HG02678 (cell line): ENCODE data around the gene TBC1D4.
A peak's percentile ranks its signal among the peaks of the same experiment; 100 is the strongest.
"Not testable (repeated sequence)": the region's sequence is repeated elsewhere in the genome, so short reads cannot be mapped to it uniquely, and the experiment has no call there.

Experiments
- ATAC-seq: cut with Tn5 transposase; IDR thresholded peaks from one replicate; pipeline ENCODE4 v1.9.1; 2021; ENCODE audit warnings: mild to moderate bottlenecking, moderate library complexity; ENCODE audit not compliant: unreplicated experiment

Gene TBC1D4

DNA sequence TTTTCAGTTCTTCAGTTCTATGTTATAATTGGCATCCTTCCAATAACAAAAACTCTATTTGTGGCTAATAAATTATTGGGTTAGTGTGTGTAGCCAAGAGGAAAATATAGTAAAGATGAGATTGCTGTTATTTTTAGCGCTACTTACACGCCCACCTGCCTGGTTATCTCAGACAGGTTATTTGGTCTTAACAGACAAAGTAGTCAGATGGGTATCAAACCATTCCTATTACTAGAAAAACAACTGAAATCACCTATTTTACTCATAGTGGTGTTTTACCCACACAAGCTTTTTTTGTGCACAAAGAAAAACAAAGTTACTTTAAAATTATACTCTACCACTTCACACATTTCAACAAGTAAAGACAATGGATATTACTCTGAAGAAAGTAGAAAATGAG, 151.2 kb downstream of the TBC1D4 start:
- ATAC-seq, result no peak

DNA sequence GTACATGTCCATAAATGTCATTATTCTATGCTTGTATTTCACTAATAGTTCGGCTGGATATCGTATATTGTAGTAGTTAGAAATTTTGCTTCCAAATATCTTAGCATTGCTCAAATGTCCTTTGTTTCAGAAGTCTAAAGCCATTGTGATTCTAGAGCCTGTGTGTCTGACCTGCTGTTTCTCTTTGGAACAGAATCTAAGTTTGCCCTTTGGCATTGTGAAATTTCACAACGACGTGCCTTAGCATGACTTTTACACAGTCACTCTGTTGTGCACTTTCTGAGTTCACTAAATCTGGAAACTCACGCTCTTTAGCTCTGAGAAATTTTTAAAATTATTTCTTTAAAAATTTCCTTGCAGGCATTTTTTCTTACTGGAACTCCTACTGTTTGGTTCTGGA, 152.2 kb downstream of the TBC1D4 start:
- ATAC-seq, result no peak

DNA sequence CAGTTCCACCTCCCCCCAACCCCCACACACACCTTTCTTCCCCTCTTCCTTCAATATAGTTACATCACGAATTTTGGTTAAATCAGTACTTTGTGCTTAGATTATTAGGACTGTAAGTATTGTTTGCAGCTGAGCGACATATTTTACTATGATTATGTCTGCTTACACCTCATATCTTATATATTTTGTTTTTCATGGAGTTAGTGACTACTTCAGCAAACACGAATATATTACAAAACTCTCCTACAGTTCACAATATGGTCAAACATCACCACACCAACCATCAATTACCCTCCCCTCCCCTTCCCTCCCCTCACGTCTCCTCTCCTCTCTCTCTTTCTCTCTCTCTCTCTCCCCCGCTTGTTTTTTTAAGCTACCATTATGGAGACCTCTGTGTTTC, 152.9 kb downstream of the TBC1D4 start:
- no peak for ATAC-seq

DNA sequence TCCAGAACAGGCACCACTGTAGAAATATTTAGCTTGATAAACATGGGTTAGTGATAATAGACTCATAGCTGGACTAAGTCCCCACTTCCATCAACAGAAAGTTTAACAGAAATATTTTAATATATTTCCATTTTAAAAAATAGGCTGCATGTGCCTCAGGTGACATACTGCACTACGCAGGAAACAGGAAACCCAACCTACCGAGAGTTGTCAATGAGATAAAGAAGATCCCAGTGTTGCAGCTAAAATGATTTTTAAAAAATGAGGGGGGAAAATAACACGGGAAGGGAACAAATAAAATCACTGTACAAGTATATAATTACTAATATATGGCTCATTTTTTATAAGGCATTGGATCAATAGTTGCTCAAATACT, 154.8 kb downstream of the TBC1D4 start:
- no peak for ATAC-seq

DNA sequence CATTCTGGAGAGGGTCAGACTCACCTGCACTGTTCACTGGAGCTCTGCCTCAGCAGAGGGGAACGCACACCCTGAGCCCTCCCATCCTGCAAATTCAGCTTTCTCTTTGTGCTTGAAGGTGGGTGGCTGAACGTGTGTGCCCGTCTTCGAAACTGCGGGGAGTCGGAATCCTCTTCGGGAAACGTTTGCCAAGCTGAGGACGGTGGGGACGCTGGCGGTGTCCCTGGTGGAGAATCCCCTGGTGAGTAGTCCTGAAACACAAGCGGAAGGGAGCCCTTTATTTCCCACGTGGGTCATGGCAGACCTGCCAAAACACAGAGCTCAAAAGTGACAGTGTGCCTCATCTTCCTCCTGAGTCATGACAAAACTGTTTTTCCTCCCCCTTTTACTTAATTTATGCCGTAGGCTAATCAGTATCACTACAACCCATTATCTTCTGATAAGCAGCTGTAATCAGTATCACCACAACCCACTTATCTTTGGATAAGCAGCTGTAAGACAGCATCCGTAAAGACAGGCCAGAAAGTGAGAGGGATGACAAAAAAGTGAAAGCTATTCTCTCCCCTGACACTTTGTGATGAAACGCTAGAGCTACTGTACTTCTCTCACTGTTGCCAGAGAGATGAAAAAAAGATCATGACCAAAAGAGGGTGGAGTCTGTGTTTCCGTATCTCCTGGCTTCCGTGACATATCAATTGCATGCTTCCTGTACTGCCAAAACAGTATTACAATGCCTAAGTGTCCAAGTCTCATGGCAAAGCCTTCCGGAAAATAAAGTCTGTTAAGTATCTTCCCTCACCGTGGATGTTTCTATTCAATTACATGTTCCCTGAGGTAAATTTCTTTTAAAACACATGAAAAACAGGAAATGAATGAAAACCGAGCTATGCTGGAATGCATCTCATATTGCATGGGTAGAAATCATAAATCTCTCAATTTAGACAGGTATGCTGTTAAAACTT, 155.5 kb downstream of the TBC1D4 start:
- peak; percentile 89 for ATAC-seq

DNA sequence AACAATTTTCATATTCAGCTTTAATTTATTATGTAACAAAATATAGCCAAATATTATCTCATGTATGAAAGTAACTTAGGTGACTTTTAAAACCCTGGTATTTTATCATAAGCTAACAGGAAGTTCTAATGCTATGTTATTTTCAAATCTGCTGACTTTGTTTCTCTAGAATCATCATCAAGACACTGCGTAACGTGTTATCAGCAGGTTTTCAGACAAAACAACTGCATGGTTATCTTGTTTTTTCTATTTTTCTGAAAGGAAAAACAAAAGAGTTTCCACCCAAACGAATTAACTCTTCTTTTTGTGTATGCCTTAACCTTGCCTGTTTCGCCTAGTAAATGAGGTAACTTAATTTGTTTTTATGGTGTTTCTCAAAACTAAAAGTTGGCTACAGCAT, 156.3 kb downstream of the TBC1D4 start:
- ATAC-seq, result no peak

DNA sequence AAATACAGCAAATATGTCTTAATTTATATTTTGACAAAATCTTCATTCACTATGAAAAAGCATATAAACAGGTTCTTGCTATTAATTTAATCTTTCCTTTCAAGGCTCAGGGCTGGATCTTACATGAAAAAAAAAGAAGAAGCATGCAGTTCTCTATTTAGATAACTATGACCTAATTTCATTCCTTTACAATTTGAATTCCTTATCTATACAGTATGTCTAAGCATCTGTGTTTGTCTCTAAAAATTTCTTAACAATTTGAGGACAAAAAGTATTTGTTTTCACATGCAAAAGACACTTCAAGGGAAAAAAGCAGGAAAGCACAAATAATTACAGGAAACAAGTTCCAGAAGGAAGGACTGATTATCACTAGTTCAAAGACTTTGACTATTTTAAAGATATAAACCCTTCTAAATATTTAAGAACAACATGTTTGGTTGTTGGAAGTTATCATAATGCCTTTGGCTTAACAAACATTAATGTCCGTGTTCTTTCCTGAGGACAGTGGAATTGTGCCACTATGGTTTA, 157.5 kb downstream of the TBC1D4 start:
- ATAC-seq, result no peak

DNA sequence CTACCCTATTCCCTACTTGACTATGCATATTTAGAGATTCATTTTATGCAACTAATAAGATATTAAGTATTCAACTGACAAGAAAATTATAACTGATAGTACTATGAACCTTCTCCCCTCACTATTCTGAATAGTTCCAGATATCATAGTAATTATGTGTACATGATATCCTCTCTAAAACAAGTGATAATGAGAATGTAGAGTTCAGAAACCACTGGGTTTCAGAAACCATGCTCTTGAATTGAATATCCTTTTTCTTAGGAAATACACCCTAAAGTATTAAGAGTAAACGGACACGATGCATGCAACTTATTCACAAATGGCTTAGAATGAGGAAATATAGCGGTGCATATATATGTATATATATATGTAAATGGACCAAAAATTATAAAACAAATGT, 160.9 kb downstream of the TBC1D4 start:
- no peak for ATAC-seq

DNA sequence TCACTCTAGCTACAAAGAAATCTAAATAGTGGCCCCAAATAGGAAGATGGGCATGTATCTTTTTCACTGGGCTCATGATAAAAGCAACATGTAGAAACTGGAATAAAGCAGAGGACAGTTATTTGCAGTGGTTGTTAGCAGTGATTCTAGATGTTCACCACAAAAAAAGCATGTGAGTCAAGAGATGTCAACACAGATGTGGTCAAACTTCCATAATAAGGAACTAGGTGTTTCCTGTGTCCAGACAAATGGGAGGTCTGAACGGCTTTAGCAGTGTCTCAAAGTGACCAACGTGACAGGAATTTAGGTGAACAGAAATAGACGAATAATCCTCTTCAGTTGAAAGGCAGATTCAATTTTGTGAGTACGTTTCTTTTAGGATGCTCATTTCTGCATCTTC, 162.7 kb downstream of the TBC1D4 start:
- no peak for ATAC-seq

DNA sequence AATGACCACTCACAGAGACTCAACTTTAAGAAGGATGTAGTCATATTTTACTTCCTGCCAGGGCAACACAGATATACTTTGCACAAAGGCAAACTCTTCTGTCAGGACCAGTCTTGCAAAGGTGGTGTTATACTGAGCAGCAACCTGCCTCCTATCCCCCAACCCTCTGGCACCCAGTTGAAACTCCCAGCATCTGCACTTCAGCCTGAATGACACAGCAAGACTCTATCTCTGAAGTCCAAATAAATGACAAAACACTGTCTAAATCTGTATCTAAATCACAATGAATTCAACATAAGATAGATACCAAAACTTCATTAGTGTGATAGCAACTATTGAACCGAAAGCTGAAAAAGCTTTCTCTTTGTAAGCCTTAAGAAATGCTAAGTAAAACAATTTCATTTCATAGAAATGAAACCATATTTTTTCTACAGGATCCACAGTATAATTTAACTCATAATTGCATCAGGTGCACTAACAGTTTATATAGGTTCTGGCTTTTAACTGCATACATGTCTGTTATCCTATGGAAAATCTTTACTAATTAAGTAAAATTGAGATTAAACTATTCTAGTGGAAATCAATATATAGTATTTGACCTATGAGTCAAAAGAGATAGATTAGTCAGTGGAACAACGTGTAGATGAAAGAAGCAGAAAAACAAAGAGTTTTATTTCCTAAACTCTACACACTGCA, 163.7 kb downstream of the TBC1D4 start:
- no peak for ATAC-seq

DNA sequence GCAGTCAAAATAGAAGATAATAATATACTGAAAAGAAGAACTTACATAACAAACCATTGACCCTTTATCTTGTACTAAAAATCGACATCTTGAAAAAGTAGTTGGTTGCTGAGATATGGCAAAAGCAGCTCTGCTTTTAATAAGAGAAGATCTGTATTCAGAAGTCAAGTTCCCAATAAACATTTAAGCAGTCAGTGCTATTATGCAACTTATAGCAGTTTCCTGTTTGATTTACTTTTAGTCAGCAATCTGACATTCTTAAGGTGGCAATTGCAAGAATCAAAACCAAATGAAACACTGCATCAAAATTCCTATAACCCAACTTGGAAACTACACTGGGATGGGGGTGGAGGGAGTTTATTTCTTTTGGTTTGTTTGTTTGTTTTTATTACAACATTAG, 165.5 kb downstream of the TBC1D4 start:
- ATAC-seq, result no peak

DNA sequence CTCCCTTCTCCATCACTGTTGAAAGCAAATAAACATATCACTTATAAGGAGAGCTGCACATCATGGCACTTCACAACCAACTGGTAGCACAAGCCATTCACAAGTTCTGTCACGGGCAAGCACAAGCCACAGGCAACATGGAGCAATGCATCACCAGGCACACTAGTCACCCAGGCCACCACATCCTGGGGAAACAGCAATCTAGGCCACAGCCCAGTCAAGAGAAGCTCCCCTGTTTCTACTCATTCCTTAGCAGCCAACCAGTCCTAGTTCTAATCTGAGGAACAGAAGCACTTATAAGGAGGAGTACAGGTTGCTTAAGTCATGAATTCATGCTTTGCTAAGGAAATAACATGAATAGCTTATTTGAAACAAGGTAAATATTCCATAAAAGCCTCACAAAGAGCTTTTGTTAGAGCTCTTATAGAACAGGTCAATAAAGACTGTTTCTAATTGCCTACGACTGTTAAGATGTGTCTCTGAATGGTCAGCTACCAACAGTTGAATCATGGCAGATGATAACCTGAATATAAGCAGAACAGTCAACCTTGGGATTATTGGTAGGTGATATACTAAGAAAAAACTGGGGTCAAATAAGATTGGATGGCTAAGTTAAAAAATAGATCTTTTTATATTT, 169.0 kb downstream of the TBC1D4 start:
- peak; percentile 35 for ATAC-seq

DNA sequence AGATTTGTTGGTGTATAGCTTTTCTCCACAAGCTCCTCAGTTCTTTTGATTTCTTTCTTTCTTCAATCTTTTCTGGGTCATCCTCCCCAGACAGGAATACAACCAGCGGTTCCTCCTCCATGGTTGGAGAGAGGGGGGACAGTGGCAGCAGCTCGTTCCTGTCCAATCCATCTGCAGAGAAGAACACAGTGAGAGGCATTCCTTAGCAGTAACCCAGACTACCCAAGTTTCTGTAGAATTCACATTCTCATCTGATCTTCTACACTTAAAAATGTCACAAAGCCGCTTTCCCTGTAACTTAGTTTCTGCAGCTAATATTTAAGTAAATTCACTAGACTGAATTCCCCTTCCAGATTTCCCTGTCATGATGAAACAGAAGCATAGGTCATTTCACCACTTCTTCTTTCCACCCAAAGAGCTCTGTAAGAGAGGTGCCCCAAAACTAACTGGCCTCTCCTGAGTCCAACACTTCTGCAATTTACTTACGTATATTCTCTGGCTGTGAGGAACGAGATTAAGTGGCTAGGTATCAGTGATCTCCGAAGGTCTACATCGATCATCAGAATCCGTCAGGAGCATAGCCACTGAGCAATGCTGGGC, 171.9 kb downstream of the TBC1D4 start:
- peak; percentile 41 for ATAC-seq

DNA sequence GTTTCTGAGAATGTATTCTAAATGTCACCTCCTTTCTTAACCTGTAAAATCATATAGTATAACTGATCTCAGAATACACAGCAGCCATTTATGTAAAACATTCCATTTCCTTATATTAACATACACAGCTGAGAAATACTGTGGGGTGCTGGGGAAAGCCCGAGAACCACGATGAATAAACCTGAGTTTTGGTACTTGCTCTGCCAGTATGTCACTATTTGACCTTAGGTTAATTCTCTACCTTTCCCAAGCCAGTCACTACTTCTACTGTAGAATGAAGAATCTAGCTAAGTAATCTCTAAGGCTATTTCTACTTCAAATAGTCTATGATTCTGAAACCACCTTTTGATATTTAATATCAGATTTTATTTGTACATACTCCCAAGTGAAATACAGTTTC, 173.7 kb downstream of the TBC1D4 start:
- peak; percentile 62 for ATAC-seq

DNA sequence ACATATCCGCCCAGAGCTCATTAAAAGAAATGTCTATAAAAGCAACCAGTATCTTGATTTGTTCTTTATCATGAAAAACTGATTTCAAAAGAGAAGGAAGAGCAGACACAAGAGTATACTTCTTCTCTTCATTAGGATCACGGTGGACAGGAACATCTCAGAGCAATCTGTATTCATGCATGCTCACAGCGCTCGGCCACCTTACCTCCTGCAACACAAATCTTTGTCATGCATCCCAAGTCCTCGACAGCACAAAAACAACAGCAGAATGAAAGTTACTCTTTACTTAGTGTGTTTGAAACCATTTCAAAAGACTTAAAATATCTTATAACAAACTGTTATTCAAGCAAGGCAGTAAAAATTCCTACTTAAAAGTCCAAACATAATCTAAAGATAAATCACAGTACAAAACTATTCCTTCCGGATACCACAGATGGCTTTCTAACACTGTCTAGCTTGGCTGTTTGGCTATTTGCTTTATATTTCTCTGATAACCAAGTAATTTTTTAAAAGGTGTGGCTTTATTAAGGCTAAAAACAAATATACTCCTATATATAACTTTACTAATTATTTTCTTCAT, 174.5 kb downstream of the TBC1D4 start:
- no peak for ATAC-seq

DNA sequence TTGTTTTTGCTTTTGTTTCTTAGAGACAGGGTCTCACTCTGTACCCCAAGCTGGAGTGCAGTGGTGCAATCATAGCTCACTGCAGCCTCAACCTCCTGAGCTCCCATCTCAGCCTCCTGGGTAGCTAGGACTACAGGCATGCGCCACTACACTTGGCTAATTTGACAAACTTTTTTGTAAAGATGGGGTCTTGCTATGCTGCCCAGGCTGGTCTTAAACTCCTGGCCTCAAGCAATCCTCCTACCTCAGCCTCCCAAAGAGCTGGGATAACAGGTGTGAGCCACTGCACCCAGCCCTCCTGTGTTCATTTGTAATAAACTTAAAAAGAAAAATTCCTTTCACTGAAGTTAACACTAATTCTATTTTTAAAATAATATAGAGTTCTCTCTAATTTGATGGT, 175.0 kb downstream of the TBC1D4 start:
- not testable (repeated sequence) for ATAC-seq

DNA sequence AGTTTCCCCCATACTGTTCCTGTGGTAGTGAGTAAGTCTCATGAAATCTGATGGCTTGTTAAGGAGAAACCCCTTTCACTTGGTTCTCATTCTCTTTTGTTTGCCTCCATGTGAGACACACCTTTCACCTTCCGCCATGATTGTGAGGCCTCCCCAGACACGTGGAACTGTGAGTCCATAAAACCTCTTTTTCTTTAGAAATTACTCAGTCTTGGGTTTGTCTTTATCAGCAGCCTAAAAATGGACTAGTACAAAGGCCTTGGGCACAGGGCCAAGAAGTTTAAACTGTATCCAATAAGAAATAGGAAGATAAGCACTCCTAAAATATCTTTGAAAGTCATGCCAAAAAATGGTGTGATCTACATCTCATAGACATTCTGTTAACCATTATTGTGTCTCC, 176.9 kb downstream of the TBC1D4 start:
- no peak for ATAC-seq

DNA sequence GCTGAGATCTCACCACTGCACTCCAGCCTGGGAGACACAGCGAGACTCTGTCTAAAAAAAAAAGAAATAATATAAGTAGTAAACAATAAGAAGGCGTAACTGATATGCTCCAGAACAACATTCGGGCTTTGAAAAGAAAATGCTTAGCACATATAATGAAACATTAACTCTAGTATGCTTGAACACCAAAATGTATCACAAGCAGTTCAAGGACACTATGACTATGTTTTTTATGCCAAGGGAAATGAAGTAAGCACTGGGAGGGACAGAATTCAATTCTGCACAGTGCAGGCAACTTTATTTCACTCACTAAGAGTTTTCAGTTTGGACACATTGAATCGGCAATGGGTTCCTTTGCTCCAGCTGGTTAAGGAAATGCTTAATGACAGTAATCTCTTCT, 178.7 kb downstream of the TBC1D4 start:
- ATAC-seq, result no peak

DNA sequence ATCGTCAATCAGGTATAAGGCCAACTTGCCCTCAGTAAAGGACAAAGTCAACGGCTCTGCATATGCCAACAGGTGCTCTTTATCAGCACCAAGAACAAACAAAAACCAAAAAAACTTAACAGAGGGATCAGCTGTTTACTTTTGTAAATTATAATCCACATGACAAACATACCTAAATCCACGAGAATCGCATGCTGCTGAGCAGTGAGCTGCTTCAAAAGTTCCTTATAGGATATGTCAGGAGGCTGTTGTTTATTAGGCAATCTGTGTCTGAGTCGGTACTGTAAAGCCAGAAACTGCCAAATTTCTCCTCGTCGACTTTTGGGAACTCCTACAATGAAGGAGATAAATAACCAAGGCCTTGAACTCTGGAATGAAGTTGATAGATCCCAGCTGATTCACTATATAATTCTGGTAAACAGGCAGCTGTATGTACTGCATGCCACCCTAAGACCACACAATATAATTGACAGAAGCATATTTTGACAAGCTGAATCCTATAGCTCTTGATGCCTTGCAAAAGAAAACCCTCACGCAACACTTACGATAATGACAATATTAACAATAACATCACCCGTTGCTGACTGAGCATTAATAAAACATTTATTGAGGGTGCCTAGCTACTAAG, 179.8 kb downstream of the TBC1D4 start:
- no peak for ATAC-seq
